Panc1 (cell line): ENCODE data around the gene IMMT. TPM values are rescaled to one million over a fixed set of nuclear protein-coding genes. Genes with fewer than 3 reads are reported as not detected.

Source experiments
- ATAC-seq: fragments of 200-7000 bp; cut with Tn5 transposase; 2 replicates; pipeline ENCODE4 v1.9.1; 2020; ENCODE audit warnings: mild to moderate bottlenecking, moderate library complexity
- BruUV-seq: library from RNA; stranded (reverse); fragments of 400-500 nt; replicated peaks from 2 replicates; lab custom pipeline; 2021; lab: Mats Ljungman, UMichigan
- CTCF ChIA-PET: fragments of 300-600 bp; sonication (Branson Sonifier 250); formaldehyde crosslinking; loops from one replicate; lab custom pipeline; 2022; ENCODE audit warnings: antibody characterized with exemption; lab: Charles Lee
- POLR2A ChIA-PET: fragments of 300-600 bp; sonication (Branson Sonifier 250); formaldehyde crosslinking; loops from one replicate; lab custom pipeline; 2022; ENCODE audit warnings: antibody characterized with exemption; lab: Charles Lee
- DNase-seq: peaks from one replicate; pipeline ENCODE4 v3.0.0-alpha.2; 2010; ENCODE audit warnings: low read depth, low spot score
- H3K27ac ChIP-seq: 2 replicates; pipeline ENCODE4 v1.5.1; 2011; ENCODE audit warnings: mild to moderate bottlenecking, low read length, inconsistent platforms
- H3K27me3 ChIP-seq: fragments of 200-500 bp; sonication (Bioruptor generic); 2 replicates; pipeline ENCODE4 v1.6.0; 2014; ENCODE audit warnings: low read length, inconsistent platforms; ENCODE audit not compliant: control insufficient read depth, insufficient read depth
- H3K36me3 ChIP-seq: fragments of 200-500 bp; sonication (Bioruptor generic); 2 replicates; pipeline ENCODE4 v1.5.1; 2014; ENCODE audit warnings: inconsistent platforms, mild to moderate bottlenecking, low read length, moderate library complexity; ENCODE audit not compliant: control insufficient read depth, insufficient read depth
- H3K4me1 ChIP-seq: 2 replicates; pipeline ENCODE4 v1.5.1; 2011; ENCODE audit warnings: inconsistent platforms, mild to moderate bottlenecking, low read length, moderate library complexity; ENCODE audit not compliant: control insufficient read depth, insufficient read depth
- H3K4me3 ChIP-seq, 2 experiments: 2 replicates each; pipeline ENCODE4 v1.5.1; 2011 to 2012; ENCODE audit warnings: low read depth in 2 of 2, low read length in 2 of 2, mild to moderate bottlenecking in 2 of 2, inconsistent platforms in 1 of 2, moderate library complexity in 1 of 2
- H3K9me3 ChIP-seq: fragments of 200-500 bp; sonication (Bioruptor generic); 2 replicates; pipeline ENCODE4 v1.5.1; 2014; ENCODE audit warnings: low read depth, mild to moderate bottlenecking, inconsistent platforms, low read length, moderate library complexity; ENCODE audit not compliant: control insufficient read depth, insufficient read depth
- CTCF ChIP-seq: fragments of 450-650 bp; IDR thresholded peaks from 2 replicates; pipeline ENCODE4 v1.5.1; 2017; ENCODE audit warnings: mild to moderate bottlenecking
- POLR2AphosphoS5 ChIP-seq: IDR thresholded peaks from 2 replicates; pipeline ENCODE4 v1.6.1; 2012; ENCODE audit warnings: mild to moderate bottlenecking, low read depth, low read length, moderate library complexity
- REST ChIP-seq, 2 experiments: IDR thresholded peaks; 2 replicates each; pipeline ENCODE4 v1.6.1; 2011 to 2012; ENCODE audit warnings: low read depth in 2 of 2, control low read depth in 1 of 2, low read length in 1 of 2, mild to moderate bottlenecking in 1 of 2, moderate library complexity in 1 of 2; ENCODE audit not compliant: insufficient read depth in 1 of 2
- SIN3A ChIP-seq: IDR thresholded peaks from 2 replicates; pipeline ENCODE4 v1.6.1; 2012; ENCODE audit warnings: low read depth, mild to moderate bottlenecking, low read length, moderate library complexity, borderline replicate concordance; ENCODE audit not compliant: insufficient read depth
- TCF7L2 ChIP-seq: IDR thresholded peaks from 2 replicates; pipeline ENCODE4 v1.6.1; 2011; ENCODE audit warnings: mild to moderate bottlenecking, low read depth, low read length, inconsistent platforms
- in situ Hi-C: cut with HindIII; loops from 2 replicates; pipeline ENCODE4 v1.10.0; 2016; ENCODE audit warnings: low sequenced_read_pairs, low pct_unique_long_range_greater_than_20kb
- intact Hi-C: fragments of 100-400 bp; cut with micrococcal nuclease; formaldehyde crosslinking; loops from one replicate; pipeline ENCODE4 v1.10.0; 2022; ENCODE audit not compliant: unreplicated experiment
- total RNA-seq: library from RNA; stranded (reverse); gene quantifications from one replicate; pipeline ENCODE4 v1.2.1, GENCODE V29; 2021; ENCODE audit not compliant: unreplicated experiment

The IMMT gene
- total RNA-seq, 1 experiment from 2014 or later = 138 TPM

- H3K4me1 ChIP-seq = no peaks in the 10 kb centered on the region
- CTCF ChIA-PET = no interaction called here
- no TSS peak for BruUV-seq
- ATAC-seq = no peak
- POLR2A ChIA-PET = no interaction called here
- H3K4me3 ChIP-seq = no peak overlapping the region
- intact Hi-C loops = no loop called here
- no peaks in the 10 kb centered on the region for H3K36me3 ChIP-seq
- no peaks in the 10 kb centered on the region for H3K9me3 ChIP-seq
- no peak for DNase-seq
- no peaks in the 10 kb centered on the region; the same call in 1 of the 2 replicates for H3K27me3 ChIP-seq
- TF ChIP-seq TCF7L2 = no peak
- no peak for TF ChIP-seq POLR2AphosphoS5
- no peak for TF ChIP-seq REST (IDR thresholded peaks at IDR 0.05; ENCODE audit: insufficient read depth in 1 of 2, low read depth in 2 of 2, low read length in 1 of 2)
- no peak for TF ChIP-seq SIN3A
- no peak for TF ChIP-seq CTCF
- in situ Hi-C loops = no loop called here
- H3K27ac ChIP-seq = no peak overlapping the region
Observed at GRCh38 chr2:86239745-86240144, 44.5 kb upstream of the IMMT start.

DNA sequence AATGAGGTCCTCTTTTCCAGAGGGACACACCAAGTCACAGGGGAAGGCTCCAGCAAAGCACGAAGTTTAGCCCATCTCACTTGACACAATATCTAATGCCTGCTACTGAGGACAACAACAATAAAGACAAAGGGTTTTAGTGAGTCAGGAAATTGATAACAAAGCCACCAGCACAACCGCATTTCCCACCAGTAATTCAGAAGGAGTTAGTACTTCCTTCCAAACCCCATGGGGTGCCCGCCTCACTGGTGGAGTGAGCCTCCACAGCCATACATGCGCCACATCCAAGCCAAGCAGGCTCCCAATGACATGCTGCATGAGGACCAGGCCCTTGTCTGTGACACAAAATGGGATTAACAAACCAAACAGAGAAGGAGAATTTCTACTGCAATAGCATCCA is 44.1 kb upstream of the IMMT start:
- in situ Hi-C loops (no loop called here), intact Hi-C loops (no loop called here)
- CTCF ChIA-PET = no interaction called here
- POLR2A ChIA-PET = no interaction called here
- no peak overlapping the region for H3K27ac ChIP-seq
- no peak for TF ChIP-seq REST (IDR thresholded peaks at IDR 0.05; ENCODE audit: insufficient read depth in 1 of 2, low read depth in 2 of 2, low read length in 1 of 2)
- no peak for TF ChIP-seq POLR2AphosphoS5
- no peak for TF ChIP-seq TCF7L2
- no peak for TF ChIP-seq CTCF
- TF ChIP-seq SIN3A = no peak
- DNase-seq (no peak), ATAC-seq (no peak)
- H3K4me3 ChIP-seq = no peak overlapping the region
- H3K36me3 ChIP-seq = no peaks in the 10 kb centered on the region
- H3K9me3 ChIP-seq = no peaks in the 10 kb centered on the region
- H3K27me3 ChIP-seq = no peaks in the 10 kb centered on the region; the same call in 1 of the 2 replicates
- no peaks in the 10 kb centered on the region for H3K4me1 ChIP-seq
- BruUV-seq = no TSS peak
